ENCODE results near the gene SLC12A4. TPM values are rescaled to one million over a fixed set of nuclear protein-coding genes. Genes with fewer than 3 reads are reported as not detected.

The SLC12A4 gene
- total RNA-seq, 6 experiments from 2014 or later: 17.2 to 40.0 (median 21.9) TPM

DNA sequence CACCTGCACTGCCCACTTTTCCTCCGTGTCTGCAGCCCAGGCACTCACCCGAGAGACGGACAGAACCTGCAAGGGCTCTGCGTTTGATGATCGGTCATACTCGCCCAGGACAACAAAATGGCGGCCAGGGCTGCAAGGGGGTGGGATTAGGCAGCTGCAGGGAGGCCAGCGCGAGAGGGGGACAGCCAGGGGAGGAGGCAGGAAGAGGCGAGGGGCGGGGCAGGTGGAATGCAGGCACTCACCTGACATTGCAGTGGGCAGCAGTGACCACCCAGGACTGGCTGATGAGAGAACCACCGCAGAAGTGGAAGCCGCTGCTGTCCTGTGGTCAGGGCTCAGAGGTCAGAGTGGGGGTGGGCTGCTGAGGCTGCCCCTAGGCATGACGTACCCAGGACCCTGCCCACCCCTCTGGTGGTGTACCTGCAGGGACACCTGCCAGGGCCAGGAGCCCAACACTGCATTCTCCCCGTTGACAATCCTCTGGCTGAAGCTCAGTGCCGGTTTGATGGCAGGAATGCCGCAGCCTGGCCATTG lies 37.7 kb downstream of the SLC12A4 start:
- intact Hi-C loops (cut with DNase I): no loop called here
- ATAC-seq (no peak), DNase-seq (no peak)
- Histone ChIP-seq H3K4me3 (no peak overlapping the region), H3K27ac (no peak overlapping the region), H3K9me3 (no peaks in the 10 kb centered on the region), H3K27me3 (no peaks in the 10 kb centered on the region), H3K36me3 (peaks cover 0 to 4% (median 1%) of the 10 kb centered on the region in 4 donors), H3K4me1 (peaks cover 0 to 8% (median 3%) of the 10 kb centered on the region in 4 donors)
- TF ChIP-seq, protein P1, sequence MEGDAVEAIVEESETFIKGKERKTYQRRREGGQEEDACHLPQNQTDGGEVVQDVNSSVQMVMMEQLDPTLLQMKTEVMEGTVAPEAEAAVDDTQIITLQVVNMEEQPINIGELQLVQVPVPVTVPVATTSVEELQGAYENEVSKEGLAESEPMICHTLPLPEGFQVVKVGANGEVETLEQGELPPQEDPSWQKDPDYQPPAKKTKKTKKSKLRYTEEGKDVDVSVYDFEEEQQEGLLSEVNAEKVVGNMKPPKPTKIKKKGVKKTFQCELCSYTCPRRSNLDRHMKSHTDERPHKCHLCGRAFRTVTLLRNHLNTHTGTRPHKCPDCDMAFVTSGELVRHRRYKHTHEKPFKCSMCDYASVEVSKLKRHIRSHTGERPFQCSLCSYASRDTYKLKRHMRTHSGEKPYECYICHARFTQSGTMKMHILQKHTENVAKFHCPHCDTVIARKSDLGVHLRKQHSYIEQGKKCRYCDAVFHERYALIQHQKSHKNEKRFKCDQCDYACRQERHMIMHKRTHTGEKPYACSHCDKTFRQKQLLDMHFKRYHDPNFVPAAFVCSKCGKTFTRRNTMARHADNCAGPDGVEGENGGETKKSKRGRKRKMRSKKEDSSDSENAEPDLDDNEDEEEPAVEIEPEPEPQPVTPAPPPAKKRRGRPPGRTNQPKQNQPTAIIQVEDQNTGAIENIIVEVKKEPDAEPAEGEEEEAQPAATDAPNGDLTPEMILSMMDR (IDR thresholded peaks at IDR 0.05): no peak
- TF ChIP-seq POLR2A (IDR thresholded peaks at IDR 0.05): no peak
- 89% methylated on average over 7 of the region's 17 CpGs for WGBS (ENCODE audit: insufficient coverage, low coverage, low lambda C conversion rate, missing lambda C conversion rate)

- intact Hi-C loops (cut with DNase I): no loop called here
- no peak for ATAC-seq
- no peaks in the 10 kb centered on the region for H3K9me3 ChIP-seq
- H3K36me3 ChIP-seq: peaks cover 0 to 4% (median 1%) of the 10 kb centered on the region in 4 donors
- no peak for DNase-seq
- H3K27ac ChIP-seq: no peak overlapping the region
- H3K27me3 ChIP-seq: no peaks in the 10 kb centered on the region
- H3K4me3 ChIP-seq: no peak overlapping the region
- TF ChIP-seq POLR2A (IDR thresholded peaks at IDR 0.05): no peak
- TF ChIP-seq, protein P1 (IDR thresholded peaks at IDR 0.05): no peak
- H3K4me1 ChIP-seq: peaks cover 0 to 5% (median 2%) of the 10 kb centered on the region in 4 donors
- 87% methylated on average over 9 of the region's 14 CpGs for WGBS (ENCODE audit: insufficient coverage, low coverage, low lambda C conversion rate, missing lambda C conversion rate)
These were observed 38.2 kb downstream of the SLC12A4 start for GRCh38 chr16:67930191-67930590.

DNA sequence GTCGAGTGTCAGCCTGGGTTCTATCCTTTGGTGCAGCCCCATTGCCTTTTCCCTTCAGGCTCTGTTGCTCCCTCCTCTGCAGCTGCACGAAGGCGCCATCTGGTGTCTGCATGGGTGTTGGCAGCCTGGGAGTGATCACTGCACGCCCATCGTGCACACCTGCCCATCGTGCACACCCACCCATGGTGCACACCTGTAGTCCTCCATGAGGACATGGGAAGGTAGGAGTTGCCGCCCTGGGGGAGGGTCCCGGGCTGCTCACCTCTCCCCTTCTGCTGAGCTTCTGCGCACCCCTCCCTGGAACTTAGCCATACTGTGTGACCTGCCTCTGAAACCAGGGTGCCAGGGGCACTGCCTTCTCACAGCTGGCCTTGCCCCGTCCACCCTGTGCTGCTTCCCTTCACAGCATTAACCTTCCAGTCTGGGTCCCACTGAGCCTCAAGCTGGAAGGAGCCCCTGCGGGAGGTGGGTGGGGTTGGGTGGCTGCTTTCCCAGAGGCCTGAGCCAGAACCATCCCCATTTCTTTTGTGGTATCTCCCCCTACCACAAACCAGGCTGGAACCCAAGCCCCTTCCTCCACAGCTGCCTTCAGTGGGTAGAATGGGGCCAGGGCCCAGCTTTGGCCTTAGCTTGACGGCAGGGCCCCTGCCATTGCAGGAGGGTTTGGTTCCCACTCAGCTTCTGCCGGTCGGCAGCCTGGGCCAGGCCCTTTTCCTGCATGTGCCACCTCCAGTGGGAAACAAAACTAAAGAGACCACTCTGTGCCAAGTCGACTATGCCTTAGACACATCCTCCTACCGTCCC lies 39.7 kb downstream of the SLC12A4 start:
- ATAC-seq (peak; percentile 81 to 88 (median 84)), DNase-seq (peak; percentile 76 to 83 (median 77))
- Histone ChIP-seq H3K27ac (no peak overlapping the region), H3K9me3 (no peaks in the 10 kb centered on the region), H3K36me3 (peaks cover 0 to 3% (median 0%) of the 10 kb centered on the region in 4 donors), H3K4me1 (no peaks in the 10 kb centered on the region), H3K4me3 (no peak overlapping the region), H3K27me3 (no peaks in the 10 kb centered on the region)
- 30% methylated on average over 7 of the region's 16 CpGs for WGBS (ENCODE audit: insufficient coverage, low coverage, low lambda C conversion rate, missing lambda C conversion rate)
- no peak for TF ChIP-seq POLR2A (IDR thresholded peaks at IDR 0.05)
- TF ChIP-seq, protein P1 (IDR thresholded peaks at IDR 0.05): peak; percentile 83 to 91 (median 88)
- intact Hi-C loops (cut with DNase I): loop anchor here (5.0 to 10.0 kb wide), 3 partner anchors 41 to 104 kb away; partner anchors contain the start of gene NRN1L (in 1 of the 2)

- H3K9me3 ChIP-seq: no peaks in the 10 kb centered on the region
- TF ChIP-seq, protein P1 (IDR thresholded peaks at IDR 0.05): no peak
- no peak for TF ChIP-seq POLR2A (IDR thresholded peaks at IDR 0.05)
- no peak overlapping the region for H3K27ac ChIP-seq
- peaks cover 0 to 3% (median 0%) of the 10 kb centered on the region in 4 donors for H3K36me3 ChIP-seq
- intact Hi-C loops (cut with DNase I): loop anchor here (5.0 to 10.0 kb wide), 3 partner anchors 41 to 103 kb away; partner anchors contain the start of gene NRN1L (in 1 of the 2)
- no peaks in the 10 kb centered on the region for H3K4me1 ChIP-seq
- WGBS (ENCODE audit: insufficient coverage, low coverage, low lambda C conversion rate, missing lambda C conversion rate): no CpG with 5 or more reads among the region's 7 CpGs
- H3K27me3 ChIP-seq: no peaks in the 10 kb centered on the region
- DNase-seq (no peak), ATAC-seq (peak in 1 of 4 donors; percentile 5)
- no peak overlapping the region for H3K4me3 ChIP-seq
These were observed 40.3 kb downstream of the SLC12A4 start for GRCh38 chr16:67928147-67928546.

All from right lobe of liver (tissue), 6 donors.